NCI-H2029 (cell line): ENCODE data around the gene GSKIP.

Experiments
- DNase-seq: peaks from one replicate; lab custom pipeline; 2025; lab: John Stamatoyannopoulos, UW

The GSKIP gene

DNA sequence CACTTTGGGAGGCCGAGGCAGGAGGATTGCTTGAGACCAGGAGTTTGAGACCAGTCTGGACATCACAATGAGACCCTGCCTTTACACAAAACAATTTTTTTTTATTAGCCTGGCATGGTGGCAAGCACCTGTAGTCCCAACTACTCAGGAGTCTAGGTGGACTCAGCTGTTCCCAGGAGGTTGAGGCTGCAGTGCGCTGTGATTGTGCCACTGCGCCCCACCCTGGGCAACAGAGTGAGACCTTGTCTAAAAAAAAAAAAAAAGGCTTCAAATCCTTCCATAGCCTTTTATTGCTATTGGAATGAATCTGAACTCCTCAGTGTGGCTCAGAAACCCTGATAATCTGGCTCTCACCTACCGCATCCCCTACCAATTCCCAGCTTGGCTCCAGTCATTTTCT, 54.7 kb downstream of the GSKIP start:
- no peak for DNase-seq

GRCh38 chr14:96421236-96421635, 57.9 kb downstream of the GSKIP start:
- no peak for DNase-seq

GRCh38 chr14:96422992-96423391, 59.7 kb downstream of the GSKIP start:
- no peak for DNase-seq

GRCh38 chr14:96423446-96424108, 60.3 kb downstream of the GSKIP start:
- DNase-seq: no peak

- DNase-seq: peak; percentile 32
These were observed 61.0 kb downstream of the GSKIP start for GRCh38 chr14:96424109-96424989.

GRCh38 chr14:96434040-96434439, 70.7 kb downstream of the GSKIP start:
- DNase-seq: no peak
